ENCODE measurements around the gene SGF29. TPM values are rescaled to one million over a fixed set of nuclear protein-coding genes. Genes with fewer than 3 reads are reported as not detected.

SGF29 gene
- total and polyA plus RNA-seq, 2 of the 4 experiments (the other 2 are of a cell fraction) = 4.3 to 7.7 TPM

DNA sequence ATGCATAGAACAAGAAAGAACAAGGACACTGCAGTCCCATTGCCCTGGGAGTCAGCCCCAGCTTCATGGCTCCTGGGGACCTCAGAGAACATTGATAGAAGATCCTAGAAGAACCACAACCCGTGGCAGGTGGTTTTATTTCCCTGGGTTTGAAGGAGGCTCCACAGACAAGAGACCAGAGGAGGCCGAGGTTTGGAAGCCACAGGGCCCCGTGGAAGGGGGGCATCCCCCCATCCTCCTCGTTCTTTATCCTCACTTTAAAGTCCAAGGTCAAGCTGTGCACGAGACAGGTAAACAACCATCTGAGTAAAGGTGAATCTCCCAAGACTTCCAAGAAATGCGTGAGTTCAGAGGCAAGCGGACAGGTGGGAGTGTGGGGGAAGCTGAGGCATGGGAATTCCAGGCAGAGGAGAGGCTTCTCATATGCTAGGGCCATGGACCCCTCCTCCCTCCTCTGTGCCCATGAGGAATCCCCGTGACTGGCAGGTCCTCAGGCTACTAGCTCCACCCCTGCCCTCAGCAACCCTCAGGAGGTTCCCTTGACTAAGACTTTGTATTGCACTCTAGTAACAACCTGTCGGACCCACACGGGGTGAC lies 57.0 kb downstream of the SGF29 start:
- intact Hi-C loops (cut with micrococcal nuclease) = no loop called here
- Histone ChIP-seq H4K91ac (ENCODE audit: insufficient read depth, low read depth, low read length) (no peak overlapping the region), H3K4me3 (ENCODE audit: insufficient read depth, low read depth, low read length) (no peak overlapping the region), H3K4ac (ENCODE audit: low read depth, low read length) (no peak overlapping the region), H3K23ac (ENCODE audit: low read depth, low read length) (no peak overlapping the region), H2AK5ac (ENCODE audit: low read depth, low read length) (no peak overlapping the region), H3K4me1 (ENCODE audit: control insufficient read depth, insufficient read depth, low read length) (no peaks in the 10 kb centered on the region; the same call in 1 of the 2 replicates), H4K20me1 (ENCODE audit: insufficient read depth, low read length) (no peaks in the 10 kb centered on the region), H3K9ac (ENCODE audit: low read depth, low read length) (no peak overlapping the region), H2BK20ac (ENCODE audit: low read depth, low read length) (no peak overlapping the region), H3K56ac (ENCODE audit: extremely low read depth, insufficient read depth, low read length) (no peak overlapping the region), H3K27me3 (ENCODE audit: control insufficient read depth, insufficient read depth, low read length) (peaks cover 24% of the 10 kb centered on the region), H2BK120ac (ENCODE audit: low read depth, low read length) (no peak overlapping the region), H3K79me1 (ENCODE audit: low read depth in 1 of 2, low read length in 2 of 2) (no peaks in the 10 kb centered on the region), H4K5ac (ENCODE audit: low read depth, low read length) (no peak overlapping the region), H3K27ac (ENCODE audit: insufficient read depth, low read length) (no peak overlapping the region), H2BK5ac (ENCODE audit: low read depth, low read length, poor library complexity, severe bottlenecking) (no peak overlapping the region), H2BK15ac (ENCODE audit: low read depth, low read length) (no peak overlapping the region), H2AK9ac (replicated peaks; ENCODE audit: low read depth, low read length, poor library complexity) (no peak overlapping the region), H3K9me1 (ENCODE audit: insufficient read depth, low read length) (no peaks in the 10 kb centered on the region), H3K18ac (ENCODE audit: low read depth, low read length) (no peak overlapping the region), H2AFZ (replicated peaks; ENCODE audit: low read length, poor library complexity) (no peak overlapping the region), H3K36me3 (ENCODE audit: control insufficient read depth, insufficient read depth, low read length) (no peaks in the 10 kb centered on the region), H3K9me3 (ENCODE audit: control insufficient read depth, insufficient read depth, low read length) (no peaks in the 10 kb centered on the region), H4K8ac (ENCODE audit: low read depth in 2 of 2, low read length in 2 of 2) (no peak overlapping the region), H3K4me2 (ENCODE audit: low read depth, low read length) (no peak overlapping the region), H3K14ac (replicated peaks; ENCODE audit: low read depth, low read length) (no peak overlapping the region)
- ChIA-PET POLR2A (ENCODE audit: unreplicated experiment) (no interaction called here), CTCF (no interaction called here)
- 38% methylated on average over 1 of the region's 10 CpGs; no CpG with 5 or more reads in 1 of the 2 experiments for WGBS, 2 experiments (ENCODE audit: extremely low coverage in 2 of 2, insufficient read length in 1 of 2)
- in situ Hi-C loops (cut with MboI; ENCODE audit: low sequenced_read_pairs) = loop anchor here (10.0 kb wide), 1 partner anchor 336 kb away; no protein-coding TSS in a partner anchor
- TF ChIP-seq FOS (IDR thresholded peaks at IDR 0.05; ENCODE audit: low read depth, low read length) = no peak
- TF ChIP-seq BHLHE40 (IDR thresholded peaks at IDR 0.05; ENCODE audit: low read depth, low read length) = no peak
- TF ChIP-seq RCOR1 (IDR thresholded peaks at IDR 0.05; ENCODE audit: insufficient replicate concordance, low read length) = no peak
- TF ChIP-seq, protein P1, sequence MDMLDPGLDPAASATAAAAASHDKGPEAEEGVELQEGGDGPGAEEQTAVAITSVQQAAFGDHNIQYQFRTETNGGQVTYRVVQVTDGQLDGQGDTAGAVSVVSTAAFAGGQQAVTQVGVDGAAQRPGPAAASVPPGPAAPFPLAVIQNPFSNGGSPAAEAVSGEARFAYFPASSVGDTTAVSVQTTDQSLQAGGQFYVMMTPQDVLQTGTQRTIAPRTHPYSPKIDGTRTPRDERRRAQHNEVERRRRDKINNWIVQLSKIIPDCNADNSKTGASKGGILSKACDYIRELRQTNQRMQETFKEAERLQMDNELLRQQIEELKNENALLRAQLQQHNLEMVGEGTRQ (IDR thresholded peaks at IDR 0.05; ENCODE audit: low read depth, low read length) = no peak
- TF ChIP-seq NFE2L2 (IDR thresholded peaks at IDR 0.05; ENCODE audit: low read depth, low read length) = no peak
- TF ChIP-seq RAD21 (IDR thresholded peaks at IDR 0.05; ENCODE audit: low read length) = no peak
- no peak for TF ChIP-seq CEBPB (IDR thresholded peaks at IDR 0.05; ENCODE audit: low read depth, low read length)
- no peak for TF ChIP-seq CHD1 (IDR thresholded peaks at IDR 0.05; ENCODE audit: low read depth, low read length)
- no peak for TF ChIP-seq MAZ (IDR thresholded peaks at IDR 0.05; ENCODE audit: borderline replicate concordance, low read depth, low read length)
- no peak for TF ChIP-seq MAFK (IDR thresholded peaks at IDR 0.05; ENCODE audit: low read depth, low read length)
- no peak for TF ChIP-seq RFX5 (IDR thresholded peaks at IDR 0.05; ENCODE audit: low read depth, low read length)
- TF ChIP-seq, protein P2, sequence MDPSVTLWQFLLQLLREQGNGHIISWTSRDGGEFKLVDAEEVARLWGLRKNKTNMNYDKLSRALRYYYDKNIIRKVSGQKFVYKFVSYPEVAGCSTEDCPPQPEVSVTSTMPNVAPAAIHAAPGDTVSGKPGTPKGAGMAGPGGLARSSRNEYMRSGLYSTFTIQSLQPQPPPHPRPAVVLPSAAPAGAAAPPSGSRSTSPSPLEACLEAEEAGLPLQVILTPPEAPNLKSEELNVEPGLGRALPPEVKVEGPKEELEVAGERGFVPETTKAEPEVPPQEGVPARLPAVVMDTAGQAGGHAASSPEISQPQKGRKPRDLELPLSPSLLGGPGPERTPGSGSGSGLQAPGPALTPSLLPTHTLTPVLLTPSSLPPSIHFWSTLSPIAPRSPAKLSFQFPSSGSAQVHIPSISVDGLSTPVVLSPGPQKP (IDR thresholded peaks at IDR 0.05; ENCODE audit: borderline replicate concordance, low read depth, low read length) = no peak
- TF ChIP-seq MXI1 (IDR thresholded peaks at IDR 0.05; ENCODE audit: borderline replicate concordance, low read depth, low read length) = no peak
- no peak for TF ChIP-seq SMC3 (IDR thresholded peaks at IDR 0.05; ENCODE audit: low read depth, low read length)
- ATAC-seq (ENCODE audit: low read depth) (no peak), DNase-seq (no peak)
- dilution Hi-C loops (cut with HindIII; ENCODE audit: low sequenced_read_pairs, unreplicated experiment) = no loop called here
- BruUV-seq (replicated peaks) = no TSS peak

Measured in IMR-90 (cell line).